ENCODE data around the gene DYNC1H1.

DNA sequence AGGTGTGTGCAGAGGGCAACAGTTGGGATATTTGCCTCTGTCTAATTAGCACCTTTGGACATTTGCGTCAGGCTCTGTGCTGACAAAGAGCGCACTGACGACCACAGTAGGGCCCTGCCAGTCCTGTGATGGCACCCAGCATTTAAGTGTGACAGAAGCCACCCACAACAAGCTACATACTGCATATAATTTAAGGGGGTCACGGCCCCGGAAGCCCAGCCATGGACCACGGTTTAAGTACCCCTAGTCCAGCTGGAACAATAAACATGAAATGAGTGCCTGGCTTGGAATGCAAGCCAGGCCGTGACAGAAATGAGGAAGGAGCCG, 16.8 kb upstream of the DYNC1H1 start:
- TF ChIP-seq, protein P1, sequence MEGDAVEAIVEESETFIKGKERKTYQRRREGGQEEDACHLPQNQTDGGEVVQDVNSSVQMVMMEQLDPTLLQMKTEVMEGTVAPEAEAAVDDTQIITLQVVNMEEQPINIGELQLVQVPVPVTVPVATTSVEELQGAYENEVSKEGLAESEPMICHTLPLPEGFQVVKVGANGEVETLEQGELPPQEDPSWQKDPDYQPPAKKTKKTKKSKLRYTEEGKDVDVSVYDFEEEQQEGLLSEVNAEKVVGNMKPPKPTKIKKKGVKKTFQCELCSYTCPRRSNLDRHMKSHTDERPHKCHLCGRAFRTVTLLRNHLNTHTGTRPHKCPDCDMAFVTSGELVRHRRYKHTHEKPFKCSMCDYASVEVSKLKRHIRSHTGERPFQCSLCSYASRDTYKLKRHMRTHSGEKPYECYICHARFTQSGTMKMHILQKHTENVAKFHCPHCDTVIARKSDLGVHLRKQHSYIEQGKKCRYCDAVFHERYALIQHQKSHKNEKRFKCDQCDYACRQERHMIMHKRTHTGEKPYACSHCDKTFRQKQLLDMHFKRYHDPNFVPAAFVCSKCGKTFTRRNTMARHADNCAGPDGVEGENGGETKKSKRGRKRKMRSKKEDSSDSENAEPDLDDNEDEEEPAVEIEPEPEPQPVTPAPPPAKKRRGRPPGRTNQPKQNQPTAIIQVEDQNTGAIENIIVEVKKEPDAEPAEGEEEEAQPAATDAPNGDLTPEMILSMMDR (IDR thresholded peaks at IDR 0.05) = no peak
- TF ChIP-seq POLR2AphosphoS5 (IDR thresholded peaks at IDR 0.05) = no peak
- TF ChIP-seq POLR2A (IDR thresholded peaks at IDR 0.05) = no peak
- no peak for TF ChIP-seq EP300 (IDR thresholded peaks at IDR 0.05)
